ENCODE measurements around the gene COL17A1. TPM values are rescaled to one million over a fixed set of nuclear protein-coding genes. Genes with fewer than 3 reads are reported as not detected.

The COL17A1 gene
- total and polyA plus RNA-seq, 2 of the 13 experiments (the other 11 are each of a cell fraction or from before 2014, with no cell fraction given), result 0.03 TPM; not detected in 1

- TF ChIP-seq ZNF407 (CRISPR knock-in tag; IDR thresholded peaks at IDR 0.05; ENCODE audit: not compliant biosample characterization) (no peak), MYPOP (CRISPR knock-in tag; IDR thresholded peaks at IDR 0.05) (no peak), LCORL (IDR thresholded peaks at IDR 0.05) (no peak), LCORL (CRISPR knock-in tag; IDR thresholded peaks at IDR 0.05) (no peak), CEBPB (IDR thresholded peaks at IDR 0.05; ENCODE audit: borderline replicate concordance, low read depth, low read length) (peak; percentile 74; the same call in 1 of the 2 replicates)
These were observed 11.2 kb downstream of the COL17A1 start (continued) for GRCh38 chr10:104074505-104074904.
